GM13976 (cell line): Measurements from ENCODE around the gene LYRM4.

Experiments used
- DNase-seq: peaks from one replicate; pipeline ENCODE4 v3.0.0; 2012; ENCODE audit warnings: low spot score
- CTCF ChIP-seq: IDR thresholded peaks from 2 replicates; pipeline ENCODE4 v1.5.1; 2012; ENCODE audit warnings: borderline replicate concordance, mild to moderate bottlenecking; ENCODE audit not compliant: insufficient read depth; ENCODE audit errors: extremely low read depth, missing control alignments, control extremely low read depth
- in situ Hi-C: fragments of 300-500 bp; cut with MboI; formaldehyde crosslinking; loops from one replicate; pipeline ENCODE4 v1.12.0; 2022; ENCODE audit warnings: low sequenced_read_pairs, mixed read lengths, inconsistent platforms; ENCODE audit not compliant: unreplicated experiment

LYRM4 gene

GRCh38 chr6:5103250-5103649 is 157.5 kb downstream of the LYRM4 start:
- in situ Hi-C loops = no loop called here
- no peak for DNase-seq
- no peak for TF ChIP-seq CTCF

- in situ Hi-C loops = no loop called here
- no peak for DNase-seq
- no peak for TF ChIP-seq CTCF
Observed at GRCh38 chr6:5102267-5102970, 158.3 kb downstream of the LYRM4 start.

- in situ Hi-C loops = no loop called here
- no peak for TF ChIP-seq CTCF
- no peak for DNase-seq
Observed at GRCh38 chr6:5100806-5101205, 159.9 kb downstream of the LYRM4 start.

- in situ Hi-C loops = no loop called here
- no peak for TF ChIP-seq CTCF
- no peak for DNase-seq
Observed at GRCh38 chr6:5099537-5099936, 161.2 kb downstream of the LYRM4 start.

GRCh38 chr6:5098501-5099270 is 162.1 kb downstream of the LYRM4 start:
- in situ Hi-C loops = no loop called here
- no peak for DNase-seq

GRCh38 chr6:5096482-5096881 is 164.3 kb downstream of the LYRM4 start:
- in situ Hi-C loops = no loop called here
- no peak for DNase-seq
- no peak for TF ChIP-seq CTCF

More at GRCh38 chr6:5098501-5099270, 162.1 kb downstream of the LYRM4 start:
- TF ChIP-seq CTCF = no peak
